ENCODE results near the gene GOSR1.

GOSR1 gene

DNA sequence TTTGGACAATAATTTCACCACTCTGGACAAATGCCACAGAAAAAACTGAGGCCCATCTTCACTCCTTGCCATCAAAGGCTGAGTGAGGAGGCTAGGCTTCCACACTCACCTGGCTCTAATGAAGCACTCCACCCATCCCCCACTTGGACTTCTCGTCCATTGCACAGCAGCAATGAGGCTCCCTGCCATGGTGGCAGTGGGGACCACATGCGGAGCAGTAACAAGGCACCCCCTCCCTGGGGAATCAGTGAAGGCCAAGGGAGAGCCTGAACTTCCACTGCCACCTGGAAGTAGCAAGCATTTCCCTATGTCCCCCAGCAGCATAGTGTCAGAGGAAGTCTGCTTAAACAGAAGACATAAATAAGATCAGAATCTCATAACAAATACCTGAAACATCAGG lies 2.0 kb upstream of the GOSR1 start:
- CTCF ChIA-PET, result interaction anchor here (2.5 kb wide), 1 partner anchor 9 kb away, joined by 18 read pairs; no protein-coding TSS in a partner anchor

GRCh38 chr17:30476726-30477082 lies 504 bp upstream of the GOSR1 start:
- Mint-ChIP-seq H3K4me1 (peaks cover 38% of the 10 kb centered on the region), H3K27me3 (peaks cover 9% of the 10 kb centered on the region), H3K36me3 (peaks cover 11% of the 10 kb centered on the region), H3K27ac (peak overlapping the region; percentile 93), H3K4me3 (peak overlapping the region; percentile 94), H3K9me3 (no peaks in the 10 kb centered on the region)
- CTCF ChIA-PET, result interaction anchor here (0.6 to 2.5 kb wide), 13 partner anchors 10 to 1960 kb away, joined by 3 to 18 read pairs (median 4); no protein-coding TSS in a partner anchor
- peak; percentile 23 for DNase-seq

More for the DNA sequence above, 2.0 kb upstream of the GOSR1 start:
- peaks cover 7% of the 10 kb centered on the region for H3K36me3 Mint-ChIP-seq
- H3K27ac Mint-ChIP-seq, result no peak overlapping the region
- H3K9me3 Mint-ChIP-seq, result no peaks in the 10 kb centered on the region
- peaks cover 9% of the 10 kb centered on the region for H3K27me3 Mint-ChIP-seq
- peaks cover 38% of the 10 kb centered on the region for H3K4me1 Mint-ChIP-seq
- DNase-seq, result no peak
- no peak overlapping the region for H3K4me3 Mint-ChIP-seq

DNA sequence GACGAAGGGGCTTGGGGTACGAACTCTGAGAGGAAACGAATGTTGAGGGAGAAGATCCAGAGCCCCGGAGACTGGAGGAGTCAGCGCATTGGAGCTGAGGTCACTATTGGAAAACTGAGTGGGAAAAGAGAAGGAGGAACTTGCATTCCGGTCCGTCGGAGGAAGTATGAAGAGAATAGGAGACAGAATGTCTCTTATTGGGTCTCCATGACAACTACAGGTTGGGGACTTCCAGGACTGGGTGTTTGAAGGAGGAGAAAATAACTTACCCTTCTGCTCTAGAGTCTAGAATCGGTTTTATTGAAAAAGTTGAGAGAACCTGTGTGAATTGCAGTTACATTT lies 537 bp downstream of the GOSR1 start:
- Mint-ChIP-seq H3K4me1 (peaks cover 38% of the 10 kb centered on the region), H3K27me3 (peaks cover 9% of the 10 kb centered on the region), H3K4me3 (peak overlapping the region; percentile 94), H3K27ac (peak overlapping the region; percentile 93), H3K36me3 (peaks cover 12% of the 10 kb centered on the region), H3K9me3 (no peaks in the 10 kb centered on the region)
- CTCF ChIA-PET, result interaction anchor here (0.5 to 2.5 kb wide), 6 partner anchors 11 to 370 kb away, joined by 3 to 18 read pairs (median 6); no protein-coding TSS in a partner anchor
- no peak for DNase-seq

GRCh38 chr17:30482555-30482954 lies 5.3 kb downstream of the GOSR1 start:
- no peak for DNase-seq
- CTCF ChIA-PET, result no interaction called here

GRCh38 chr17:30483159-30483558 lies 6.0 kb downstream of the GOSR1 start:
- no peak for DNase-seq
- H3K4me1 Mint-ChIP-seq, result peaks cover 12% of the 10 kb centered on the region
- peaks cover 34% of the 10 kb centered on the region for H3K36me3 Mint-ChIP-seq
- H3K9me3 Mint-ChIP-seq, result no peaks in the 10 kb centered on the region
- no peak overlapping the region for H3K27ac Mint-ChIP-seq
- CTCF ChIA-PET, result interaction anchor here (1.0 kb wide), 1 partner anchor 143 kb away, joined by 3 read pairs; no protein-coding TSS in a partner anchor
- no peak overlapping the region for H3K4me3 Mint-ChIP-seq
- no peaks in the 10 kb centered on the region for H3K27me3 Mint-ChIP-seq

More at GRCh38 chr17:30482555-30482954, 5.3 kb downstream of the GOSR1 start:
- Mint-ChIP-seq H3K9me3 (no peaks in the 10 kb centered on the region), H3K27ac (no peak overlapping the region), H3K4me1 (peaks cover 18% of the 10 kb centered on the region), H3K36me3 (peaks cover 37% of the 10 kb centered on the region), H3K4me3 (no peak overlapping the region), H3K27me3 (no peaks in the 10 kb centered on the region)

DNA sequence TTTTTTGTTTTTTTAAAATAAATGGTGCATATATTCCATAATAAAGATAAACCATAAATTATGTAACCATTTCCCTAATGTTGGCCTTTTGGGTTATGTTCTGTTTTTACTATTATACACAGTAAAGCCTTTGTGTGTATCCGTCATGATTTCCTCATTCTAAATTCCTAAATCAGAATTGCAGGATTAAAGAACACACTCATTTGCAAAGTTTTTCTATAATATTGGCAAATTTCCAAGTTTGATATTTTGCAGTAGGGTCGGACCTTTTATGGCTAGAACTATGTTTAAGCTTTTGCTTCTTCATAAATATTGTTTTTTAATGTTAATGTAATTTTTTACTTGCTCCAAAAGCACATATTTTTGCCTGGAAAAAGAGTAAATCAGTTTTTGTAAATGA lies 16.6 kb downstream of the GOSR1 start:
- CTCF ChIA-PET, result no interaction called here

GRCh38 chr17:30495586-30495985 lies 18.4 kb downstream of the GOSR1 start:
- Mint-ChIP-seq H3K36me3 (peaks cover 56% of the 10 kb centered on the region), H3K4me3 (no peak overlapping the region), H3K27ac (no peak overlapping the region), H3K9me3 (no peaks in the 10 kb centered on the region), H3K4me1 (peaks cover 9% of the 10 kb centered on the region), H3K27me3 (no peaks in the 10 kb centered on the region)
- CTCF ChIA-PET, result no interaction called here
- no peak for DNase-seq

More for the DNA sequence above, 16.6 kb downstream of the GOSR1 start:
- peaks cover 61% of the 10 kb centered on the region for H3K36me3 Mint-ChIP-seq
- no peaks in the 10 kb centered on the region for H3K27me3 Mint-ChIP-seq
- H3K9me3 Mint-ChIP-seq, result no peaks in the 10 kb centered on the region
- H3K4me3 Mint-ChIP-seq, result no peak overlapping the region
- H3K4me1 Mint-ChIP-seq, result no peaks in the 10 kb centered on the region
- no peak for DNase-seq
- no peak overlapping the region for H3K27ac Mint-ChIP-seq

- Mint-ChIP-seq H3K36me3 (peaks cover 44% of the 10 kb centered on the region), H3K27ac (no peak overlapping the region), H3K4me1 (peaks cover 18% of the 10 kb centered on the region), H3K9me3 (no peaks in the 10 kb centered on the region), H3K27me3 (no peaks in the 10 kb centered on the region), H3K4me3 (no peak overlapping the region)
- CTCF ChIA-PET, result no interaction called here
- no peak for DNase-seq
Observed at GRCh38 chr17:30503558-30503957, 26.4 kb downstream of the GOSR1 start.

- Mint-ChIP-seq H3K36me3 (peaks cover 36% of the 10 kb centered on the region), H3K9me3 (no peaks in the 10 kb centered on the region), H3K4me1 (peaks cover 9% of the 10 kb centered on the region), H3K27me3 (no peaks in the 10 kb centered on the region), H3K4me3 (no peak overlapping the region), H3K27ac (peak overlapping the region; percentile 8)
- CTCF ChIA-PET, result no interaction called here
- no peak for DNase-seq
Observed at GRCh38 chr17:30505868-30506417, 28.7 kb downstream of the GOSR1 start.

DNA sequence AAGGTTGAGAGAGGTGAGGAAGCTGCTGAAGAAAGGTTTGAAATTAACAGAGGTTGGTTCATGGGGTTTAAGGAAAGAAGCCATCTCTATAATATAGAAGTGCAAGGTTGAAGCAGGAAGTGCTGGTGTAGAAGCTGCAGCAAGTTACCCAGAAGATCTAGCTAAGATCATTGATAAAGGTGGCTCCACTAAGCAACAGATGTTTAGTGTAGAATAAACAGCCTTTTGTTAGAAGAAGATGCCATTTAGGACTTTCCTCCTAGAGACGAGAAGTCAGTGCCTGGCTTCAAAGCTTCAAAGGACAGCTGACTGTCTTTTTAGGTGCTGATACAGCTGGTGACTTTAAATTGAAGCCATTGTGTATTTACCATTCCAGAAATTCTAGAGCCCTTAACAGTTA lies 29.3 kb downstream of the GOSR1 start:
- Mint-ChIP-seq H3K27me3 (no peaks in the 10 kb centered on the region), H3K4me3 (no peak overlapping the region), H3K27ac (peak overlapping the region; percentile 8), H3K36me3 (peaks cover 33% of the 10 kb centered on the region), H3K4me1 (peaks cover 9% of the 10 kb centered on the region), H3K9me3 (no peaks in the 10 kb centered on the region)
- no peak for DNase-seq
- CTCF ChIA-PET, result no interaction called here

GRCh38 chr17:30513346-30513745 lies 36.1 kb downstream of the GOSR1 start:
- no peak overlapping the region for H3K4me3 Mint-ChIP-seq
- no peaks in the 10 kb centered on the region for H3K4me1 Mint-ChIP-seq
- H3K36me3 Mint-ChIP-seq, result peaks cover 20% of the 10 kb centered on the region
- H3K9me3 Mint-ChIP-seq, result no peaks in the 10 kb centered on the region
- no peaks in the 10 kb centered on the region for H3K27me3 Mint-ChIP-seq
- no peak overlapping the region for H3K27ac Mint-ChIP-seq
- no peak for DNase-seq
- CTCF ChIA-PET, result no interaction called here

DNA sequence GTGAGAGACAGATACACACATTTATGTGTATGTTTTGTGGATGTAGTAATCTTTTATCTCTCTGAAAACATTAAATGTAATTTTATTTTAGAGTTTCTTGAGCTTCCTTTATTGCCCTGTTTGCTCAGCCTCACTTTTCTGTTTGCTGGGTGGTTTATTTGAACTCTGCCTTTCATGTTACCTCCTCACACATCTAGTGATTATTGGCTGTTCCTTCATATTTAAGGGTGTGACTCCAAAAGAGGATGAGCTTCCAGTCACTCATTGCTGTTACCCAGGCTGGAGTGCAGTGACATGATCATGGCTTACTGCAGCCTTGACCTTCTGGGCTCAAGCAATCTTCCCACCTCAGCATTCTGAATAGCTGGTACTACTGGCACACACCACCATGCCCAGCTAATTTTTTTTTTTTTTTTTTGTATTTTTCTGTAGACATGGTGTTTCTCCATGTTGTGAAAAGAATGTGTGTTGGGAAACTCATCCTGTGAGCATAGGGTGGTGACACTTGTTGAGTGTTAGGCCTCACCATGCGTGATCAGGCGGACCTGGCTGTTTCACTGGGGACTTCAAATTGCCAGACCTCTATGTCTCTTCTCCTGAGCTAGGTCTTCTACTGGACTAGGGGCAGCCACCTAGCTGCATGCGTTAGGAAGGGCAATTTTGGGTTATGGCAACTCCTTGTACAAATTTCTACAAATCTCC lies 37.8 kb downstream of the GOSR1 start:
- Mint-ChIP-seq H3K27ac (no peak overlapping the region), H3K4me1 (no peaks in the 10 kb centered on the region), H3K4me3 (no peak overlapping the region), H3K36me3 (peaks cover 20% of the 10 kb centered on the region), H3K27me3 (no peaks in the 10 kb centered on the region), H3K9me3 (no peaks in the 10 kb centered on the region)
- CTCF ChIA-PET, result interaction anchor here (0.5 to 0.6 kb wide), 2 partner anchors 616 to 1118 kb away, joined by 3 read pairs; no protein-coding TSS in a partner anchor
- DNase-seq, result no peak

GRCh38 chr17:30517786-30518185 lies 40.6 kb downstream of the GOSR1 start:
- no peaks in the 10 kb centered on the region for H3K4me1 Mint-ChIP-seq
- no peak for DNase-seq
- CTCF ChIA-PET, result no interaction called here
- no peaks in the 10 kb centered on the region for H3K27me3 Mint-ChIP-seq
- no peak overlapping the region for H3K4me3 Mint-ChIP-seq
- H3K36me3 Mint-ChIP-seq, result peaks cover 39% of the 10 kb centered on the region
- no peaks in the 10 kb centered on the region for H3K9me3 Mint-ChIP-seq
- no peak overlapping the region for H3K27ac Mint-ChIP-seq

GRCh38 chr17:30519166-30519565 lies 42.0 kb downstream of the GOSR1 start:
- no peak for DNase-seq
- peaks cover 41% of the 10 kb centered on the region for H3K36me3 Mint-ChIP-seq
- H3K27me3 Mint-ChIP-seq, result no peaks in the 10 kb centered on the region
- H3K4me3 Mint-ChIP-seq, result no peak overlapping the region
- no peak overlapping the region for H3K27ac Mint-ChIP-seq
- CTCF ChIA-PET, result interaction anchor here (0.7 kb wide), 1 partner anchor 42 kb away, joined by 4 read pairs; the partner anchor contains the start of gene GOSR1
- no peaks in the 10 kb centered on the region for H3K9me3 Mint-ChIP-seq
- no peaks in the 10 kb centered on the region for H3K4me1 Mint-ChIP-seq

- H3K27ac Mint-ChIP-seq, result no peak overlapping the region
- no peaks in the 10 kb centered on the region for H3K9me3 Mint-ChIP-seq
- no peak for DNase-seq
- H3K36me3 Mint-ChIP-seq, result peaks cover 44% of the 10 kb centered on the region
- CTCF ChIA-PET, result interaction anchor here (0.7 kb wide), 1 partner anchor 42 kb away, joined by 4 read pairs; the partner anchor contains the start of gene GOSR1
- H3K27me3 Mint-ChIP-seq, result no peaks in the 10 kb centered on the region
- no peaks in the 10 kb centered on the region for H3K4me1 Mint-ChIP-seq
- H3K4me3 Mint-ChIP-seq, result no peak overlapping the region
Observed at GRCh38 chr17:30519707-30520106, 42.5 kb downstream of the GOSR1 start.
